ENCODE results near the gene RGS17.
"Not testable (repeated sequence)": the region's sequence is repeated elsewhere in the genome, so short reads cannot be mapped to it uniquely, and the experiment has no call there.

The RGS17 gene

GRCh38 chr6:152984513-152984872, 146.6 kb downstream of the RGS17 start:
- peak; percentile 12 for DNase-seq (ENCODE audit: low spot score)

- peak; percentile 48 for DNase-seq (ENCODE audit: low spot score)
Measured at GRCh38 chr6:152983637-152984512, 147.2 kb downstream of the RGS17 start.

- DNase-seq (ENCODE audit: low spot score) = peak; percentile 97
Measured at GRCh38 chr6:152982904-152983636, 148.0 kb downstream of the RGS17 start, which contains the start of gene FBXO5. FBXO5 (minus strand) TSS chr6:152983041; CDS start chr6:152982959, 82 bp downstream.

- no peak for DNase-seq (ENCODE audit: low spot score)
Measured at GRCh38 chr6:152981989-152982903, 148.8 kb downstream of the RGS17 start.

- no peak for DNase-seq (ENCODE audit: low spot score)
Measured at GRCh38 chr6:152981219-152981618, 149.9 kb downstream of the RGS17 start.

GRCh38 chr6:152980656-152981055, 150.4 kb downstream of the RGS17 start:
- no peak for DNase-seq (ENCODE audit: low spot score)

GRCh38 chr6:152979116-152979515, 152.0 kb downstream of the RGS17 start:
- DNase-seq (ENCODE audit: low spot score) = no peak

- no peak for DNase-seq (ENCODE audit: low spot score)
Measured at GRCh38 chr6:152978058-152978457, 153.0 kb downstream of the RGS17 start.

- DNase-seq (ENCODE audit: low spot score) = no peak
Measured at GRCh38 chr6:152977556-152977955, 153.5 kb downstream of the RGS17 start.

- DNase-seq (ENCODE audit: low spot score) = no peak
Measured at GRCh38 chr6:152976749-152977148, 154.3 kb downstream of the RGS17 start.

- DNase-seq (ENCODE audit: low spot score) = peak; percentile 64
Measured at GRCh38 chr6:152975204-152975915, 155.7 kb downstream of the RGS17 start.

GRCh38 chr6:152973916-152974315, 157.2 kb downstream of the RGS17 start:
- DNase-seq (ENCODE audit: low spot score) = no peak

- DNase-seq (ENCODE audit: low spot score) = no peak
Measured at GRCh38 chr6:152969688-152970418, 161.2 kb downstream of the RGS17 start.

- DNase-seq (ENCODE audit: low spot score) = not testable (repeated sequence)
Measured at GRCh38 chr6:152966168-152966894, 164.8 kb downstream of the RGS17 start.

- no peak for DNase-seq (ENCODE audit: low spot score)
Measured at GRCh38 chr6:152959333-152959732, 171.7 kb downstream of the RGS17 start.

GRCh38 chr6:152957796-152958195, 173.3 kb downstream of the RGS17 start:
- DNase-seq (ENCODE audit: low spot score) = no peak

All from pons (tissue), 1 donor.